WTC11 (cell line): ENCODE results near the gene FRYL.

Source experiments
- CTCF ChIP-seq: fragments of 200-600 bp; IDR thresholded peaks from 2 replicates; pipeline ENCODE4 v1.8.0; 2022; ENCODE audit warnings: antibody characterized with exemption
- ZSCAN18 ChIP-seq: fragments of 250-450 bp; sonication (Bioruptor Pico); IDR thresholded peaks from 2 replicates; pipeline ENCODE4 v2.1.2; 2022; ENCODE audit warnings: mild to moderate bottlenecking, moderate library complexity
- TF ChIP-seq, protein P1 (sequence below): sonication (generic); formaldehyde crosslinking; IDR thresholded peaks from 2 replicates; pipeline ENCODE4 v1.8.0; 2022; ENCODE audit warnings: mild to moderate bottlenecking, missing genetic modification reagents

GRCh38 chr4:48603366-48604003 lies 176.6 kb downstream of the FRYL start:
- TF ChIP-seq, protein P1, sequence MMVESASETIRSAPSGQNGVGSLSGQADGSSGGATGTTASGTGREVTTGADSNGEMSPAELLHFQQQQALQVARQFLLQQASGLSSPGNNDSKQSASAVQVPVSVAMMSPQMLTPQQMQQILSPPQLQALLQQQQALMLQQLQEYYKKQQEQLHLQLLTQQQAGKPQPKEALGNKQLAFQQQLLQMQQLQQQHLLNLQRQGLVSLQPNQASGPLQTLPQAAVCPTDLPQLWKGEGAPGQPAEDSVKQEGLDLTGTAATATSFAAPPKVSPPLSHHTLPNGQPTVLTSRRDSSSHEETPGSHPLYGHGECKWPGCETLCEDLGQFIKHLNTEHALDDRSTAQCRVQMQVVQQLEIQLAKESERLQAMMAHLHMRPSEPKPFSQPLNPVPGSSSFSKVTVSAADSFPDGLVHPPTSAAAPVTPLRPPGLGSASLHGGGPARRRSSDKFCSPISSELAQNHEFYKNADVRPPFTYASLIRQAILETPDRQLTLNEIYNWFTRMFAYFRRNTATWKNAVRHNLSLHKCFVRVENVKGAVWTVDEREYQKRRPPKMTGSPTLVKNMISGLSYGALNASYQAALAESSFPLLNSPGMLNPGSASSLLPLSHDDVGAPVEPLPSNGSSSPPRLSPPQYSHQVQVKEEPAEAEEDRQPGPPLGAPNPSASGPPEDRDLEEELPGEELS (CRISPR knock-in tag), result no peak
- TF ChIP-seq CTCF (no peak), ZSCAN18 (CRISPR knock-in tag) (no peak)
